HepG2 (cell line): ENCODE results near the gene WWC1. TPM values are rescaled to one million over a fixed set of nuclear protein-coding genes. Genes with fewer than 3 reads are reported as not detected.

ENCODE experiments used
- ATAC-seq: fragments of 200-7000 bp; cut with Tn5 transposase; 3 replicates; pipeline ENCODE4 v1.9.1; 2020; ENCODE audit warnings: mild to moderate bottlenecking, moderate library complexity
- BruUV-seq: library from RNA; stranded (reverse); fragments of 400-500 nt; replicated peaks from 2 replicates; lab custom pipeline; 2021; lab: Mats Ljungman, UMichigan
- CTCF ChIA-PET: fragments of 300-600 bp; formaldehyde crosslinking; extraction: SDS; loops from one replicate; lab custom pipeline; 2021; ENCODE audit warnings: low total read pairs, inconsistent platforms, low intra/inter-chr PET ratio; lab: Yijun Ruan, JAX
- POLR2A ChIA-PET: fragments of 350-600 bp; sonication (Branson Sonifier 250); formaldehyde crosslinking; loops from one replicate; lab custom pipeline; 2020; ENCODE audit warnings: antibody characterized with exemption, inconsistent platforms; lab: Yijun Ruan, JAX
- DNase-seq: peaks from one replicate; pipeline ENCODE4 v3.0.0-alpha.2; 2015; ENCODE audit warnings: low spot score
- FAIRE-seq: peaks from 3 replicates; lab custom pipeline; 2011; peaks lifted over from hg19 to GRCh38; lab: Jason Lieb, UNC
- H2AFZ ChIP-seq: one replicate; pipeline ENCODE4 v1.6.1; 2011; ENCODE audit warnings: low read length, inconsistent platforms
- H3K27ac ChIP-seq: fragments of 300-600 bp; 3 replicates; pipeline ENCODE4 v1.8.0; 2011; ENCODE audit warnings: mixed run types, mild to moderate bottlenecking, mixed read lengths, low read length, inconsistent platforms; ENCODE audit not compliant: insufficient read depth; ENCODE audit errors: extremely low read length
- H3K27me3 ChIP-seq, 2 experiments: fragments of 200-600 bp in 1 of 2; 2 replicates in 1 of 2; 3 replicates in 1 of 2; pipeline versions ENCODE4 v1.6.0 to v1.8.0; 2011; ENCODE audit warnings: low read length in 2 of 2, mild to moderate bottlenecking in 2 of 2, moderate library complexity in 2 of 2, inconsistent platforms in 1 of 2; ENCODE audit not compliant: insufficient read depth in 2 of 2, control insufficient read depth in 1 of 2
- H3K36me3 ChIP-seq, 2 experiments: fragments of 200-600 bp in 1 of 2; replicated peaks in 1 of 2; 2 replicates in 1 of 2; 3 replicates in 1 of 2; pipeline versions ENCODE4 v1.5.1 to v1.8.0; 2011; ENCODE audit warnings: low read length in 2 of 2, inconsistent platforms in 1 of 2; ENCODE audit not compliant: insufficient read depth in 2 of 2, control insufficient read depth in 1 of 2
- H3K4me1 ChIP-seq: 2 replicates; pipeline ENCODE4 v1.5.1; 2012; ENCODE audit warnings: low read length, inconsistent platforms; ENCODE audit not compliant: insufficient read depth
- H3K4me2 ChIP-seq: 2 replicates; pipeline ENCODE4 v1.6.0; 2011; ENCODE audit warnings: low read depth, low read length, inconsistent platforms
- H3K4me3 ChIP-seq, 3 experiments: fragments of 200-600 bp in 1 of 3; sonication (generic), shearing (Covaris generic) in 1 of 3; replicated peaks in 1 of 3; 2 replicates each; pipeline ENCODE4 v1.5.1; 2011 to 2016; ENCODE audit warnings: low read length in 3 of 3, inconsistent platforms in 2 of 3, low read depth in 2 of 3, mild to moderate bottlenecking in 2 of 3, control low read depth in 1 of 3, mixed read lengths in 1 of 3; ENCODE audit not compliant: insufficient read depth in 1 of 3
- H3K79me2 ChIP-seq: one replicate; pipeline ENCODE4 v1.6.1; 2011; ENCODE audit warnings: low read length, inconsistent platforms; ENCODE audit not compliant: insufficient read depth
- H3K9ac ChIP-seq: 2 replicates; pipeline ENCODE4 v1.6.0; 2011; ENCODE audit warnings: mild to moderate bottlenecking, low read depth, low read length, inconsistent platforms; ENCODE audit not compliant: insufficient read depth
- H3K9me3 ChIP-seq: 2 replicates; pipeline ENCODE4 v1.5.1; 2012; ENCODE audit warnings: mild to moderate bottlenecking, low read length
- H4K20me1 ChIP-seq: 2 replicates; pipeline ENCODE4 v1.6.0; 2011; ENCODE audit warnings: inconsistent platforms, mild to moderate bottlenecking, low read length, moderate library complexity; ENCODE audit not compliant: insufficient read depth
- AKNA ChIP-seq: sonication (generic); formaldehyde crosslinking; IDR thresholded peaks from 2 replicates; pipeline ENCODE4 v1.4.0; 2020; ENCODE audit warnings: missing genetic modification reagents, borderline replicate concordance
- CEBPZ ChIP-seq: IDR thresholded peaks from 2 replicates; pipeline ENCODE4 v1.6.1; 2012; ENCODE audit warnings: low read length, improper control_type of control experiment
- KDM5B ChIP-seq: sonication (generic); formaldehyde crosslinking; IDR thresholded peaks from 2 replicates; pipeline ENCODE4 v1.4.0; 2020; ENCODE audit warnings: missing genetic modification reagents, mild to moderate bottlenecking, borderline replicate concordance
- NFYC ChIP-seq: IDR thresholded peaks from 2 replicates; pipeline ENCODE4 v1.6.1; 2016; ENCODE audit warnings: missing genetic modification reagents, missing compliant biosample characterization
- TOPORS ChIP-seq: sonication (generic); formaldehyde crosslinking; IDR thresholded peaks from 2 replicates; pipeline ENCODE4 v1.8.0; 2023; ENCODE audit warnings: mild to moderate bottlenecking, missing genetic modification reagents
- TRAFD1 ChIP-seq: sonication (generic); formaldehyde crosslinking; IDR thresholded peaks from 2 replicates; pipeline ENCODE4 v1.5.1; 2020; ENCODE audit warnings: missing genetic modification reagents, mild to moderate bottlenecking, borderline replicate concordance
- ZBTB33 ChIP-seq: sonication (generic); formaldehyde crosslinking; IDR thresholded peaks from 2 replicates; pipeline ENCODE4 v1.4.0; 2020; ENCODE audit warnings: missing genetic modification reagents
- ZFP41 ChIP-seq: sonication (generic); formaldehyde crosslinking; IDR thresholded peaks from 2 replicates; pipeline ENCODE4 v1.4.0; 2020; ENCODE audit warnings: mild to moderate bottlenecking, missing genetic modification reagents, borderline replicate concordance
- WGBS: methylation state at CpG from one replicate; pipeline ENCODE4 v1.1.6; 2017; ENCODE audit warnings: low lambda C conversion rate; 5-methylcytosine and 5-hydroxymethylcytosine counted together
- in situ Hi-C: cut with HindIII; loops from 2 replicates; pipeline ENCODE4 v1.10.0; 2017; ENCODE audit warnings: low pct_unique_long_range_greater_than_20kb; ENCODE audit not compliant: extremely low pct_ligation_motif_present
- intact Hi-C: fragments of 100-400 bp; cut with micrococcal nuclease; formaldehyde crosslinking; loops from one replicate; pipeline ENCODE4 v1.10.0; 2022; ENCODE audit not compliant: unreplicated experiment
- polyA plus RNA-seq, 8 experiments: library from polyadenylated mRNA; depleted of rRNA in 3 of 8; stranded (reverse) in 7 of 8; unstranded in 1 of 8; fragments of >200 nt; fragmentation: Illumina TruSeq in 4 of 8; extraction: Trizol in 4 of 8; gene quantifications; 2 replicates each; pipeline versions ENCODE4 v1.2.1 to v1.2.3, GENCODE V29; 2011 to 2016; ENCODE audit warnings: low read depth in 4 of 8, missing spikeins in 1 of 8, mixed read lengths in 1 of 8; ENCODE audit not compliant: insufficient read depth in 1 of 8
- total RNA-seq, 5 experiments: library from RNA; depleted of rRNA; stranded (reverse); fragments of >200 nt; fragmentation: Illumina TruSeq; extraction: Trizol; gene quantifications; 2 replicates each; pipeline ENCODE4 v1.2.3, GENCODE V29; 2016; ENCODE audit warnings: low read depth in 1 of 5

The WWC1 gene
- total and polyA plus RNA-seq, 2 of the 13 experiments (the other 11 are each of a cell fraction or from before 2014, with no cell fraction given) = 8.3 to 17.9 TPM

- Histone ChIP-seq H3K36me3 (peaks cover 7 to 31% of the 10 kb centered on the region in 2 experiments; a peak in 4 of 5 replicates), H3K4me3 (no peak overlapping the region), H3K9me3 (no peaks in the 10 kb centered on the region), H4K20me1 (no peaks in the 10 kb centered on the region), H3K9ac (no peak overlapping the region), H3K27me3 (no peaks in the 10 kb centered on the region), H3K27ac (no peak overlapping the region), H3K79me2 (no peaks in the 10 kb centered on the region), H3K4me1 (peaks cover 25% of the 10 kb centered on the region), H2AFZ (no peak overlapping the region), H3K4me2 (no peak overlapping the region)
- DNase-seq (no peak), ATAC-seq (no peak), FAIRE-seq (no peak)
- over 99% methylated on average over 4 of the region's 4 CpGs for WGBS
- in situ Hi-C loops (no loop called here), intact Hi-C loops (no loop called here)
- no TSS peak for BruUV-seq
- POLR2A ChIA-PET = no interaction called here
- CTCF ChIA-PET = no interaction called here
- TF ChIP-seq ZBTB33 (CRISPR knock-in tag) = no peak
- TF ChIP-seq AKNA (CRISPR knock-in tag) = no peak
- no peak for TF ChIP-seq KDM5B (CRISPR knock-in tag)
- TF ChIP-seq TOPORS (CRISPR knock-in tag) = no peak
- no peak for TF ChIP-seq TRAFD1 (CRISPR knock-in tag)
- no peak for TF ChIP-seq ZFP41
- no peak for TF ChIP-seq NFYC (CRISPR knock-in tag)
- TF ChIP-seq CEBPZ = no peak
Measured at GRCh38 chr5:168427224-168427623, 135.8 kb downstream of the WWC1 start.
